PFSK-1 (cell line): ENCODE results near the gene CDC7.

Source experiments
- FOXP2 ChIP-seq: optimal IDR thresholded peaks from 2 replicates; pipeline ENCODE3; 2011; ENCODE audit warnings: borderline replicate concordance, control low read depth, inconsistent platforms; ENCODE audit not compliant: insufficient read depth; ENCODE audit errors: extremely low read length, extremely low read depth
- POLR2AphosphoS5 ChIP-seq: IDR thresholded peaks from 2 replicates; pipeline ENCODE4 v1.6.1; 2012; ENCODE audit warnings: low read depth, mild to moderate bottlenecking, control low read depth, low read length, moderate library complexity
- REST ChIP-seq, 2 experiments: IDR thresholded peaks; 2 replicates each; pipeline versions ENCODE4 v1.6.1 to v1.8.0; 2011 to 2012; ENCODE audit warnings: low read depth in 2 of 2, low read length in 2 of 2, control low read depth in 1 of 2, inconsistent platforms in 1 of 2, mild to moderate bottlenecking in 1 of 2, moderate library complexity in 1 of 2; ENCODE audit not compliant: insufficient read depth in 1 of 2
- SIN3A ChIP-seq: IDR thresholded peaks from 2 replicates; pipeline ENCODE4 v1.6.1; 2012; ENCODE audit warnings: mild to moderate bottlenecking, low read length, moderate library complexity, borderline replicate concordance; ENCODE audit not compliant: insufficient read depth
- TAF1 ChIP-seq: IDR thresholded peaks from 2 replicates; pipeline ENCODE4 v1.6.1; 2012; ENCODE audit warnings: low read length, control low read depth, borderline replicate concordance; ENCODE audit not compliant: insufficient read depth

Gene CDC7

GRCh38 chr1:91487469-91487868 is 13.2 kb upstream of the CDC7 start:
- TF ChIP-seq SIN3A = no peak
- no peak for TF ChIP-seq REST (IDR thresholded peaks at IDR 0.05; ENCODE audit: insufficient read depth in 1 of 2, low read depth in 2 of 2, low read length in 2 of 2)
- no peak for TF ChIP-seq TAF1
- no peak for TF ChIP-seq POLR2AphosphoS5
- no peak for TF ChIP-seq FOXP2

- TF ChIP-seq FOXP2 = no peak
Measured at GRCh38 chr1:91490501-91490900, 10.2 kb upstream of the CDC7 start.

GRCh38 chr1:91498035-91498434 is 2.6 kb upstream of the CDC7 start:
- TF ChIP-seq REST (IDR thresholded peaks at IDR 0.05; ENCODE audit: insufficient read depth in 1 of 2, low read depth in 2 of 2, low read length in 2 of 2) = no peak
- TF ChIP-seq TAF1 = no peak
- TF ChIP-seq POLR2AphosphoS5 = no peak
- no peak for TF ChIP-seq FOXP2
- TF ChIP-seq SIN3A = no peak

DNA sequence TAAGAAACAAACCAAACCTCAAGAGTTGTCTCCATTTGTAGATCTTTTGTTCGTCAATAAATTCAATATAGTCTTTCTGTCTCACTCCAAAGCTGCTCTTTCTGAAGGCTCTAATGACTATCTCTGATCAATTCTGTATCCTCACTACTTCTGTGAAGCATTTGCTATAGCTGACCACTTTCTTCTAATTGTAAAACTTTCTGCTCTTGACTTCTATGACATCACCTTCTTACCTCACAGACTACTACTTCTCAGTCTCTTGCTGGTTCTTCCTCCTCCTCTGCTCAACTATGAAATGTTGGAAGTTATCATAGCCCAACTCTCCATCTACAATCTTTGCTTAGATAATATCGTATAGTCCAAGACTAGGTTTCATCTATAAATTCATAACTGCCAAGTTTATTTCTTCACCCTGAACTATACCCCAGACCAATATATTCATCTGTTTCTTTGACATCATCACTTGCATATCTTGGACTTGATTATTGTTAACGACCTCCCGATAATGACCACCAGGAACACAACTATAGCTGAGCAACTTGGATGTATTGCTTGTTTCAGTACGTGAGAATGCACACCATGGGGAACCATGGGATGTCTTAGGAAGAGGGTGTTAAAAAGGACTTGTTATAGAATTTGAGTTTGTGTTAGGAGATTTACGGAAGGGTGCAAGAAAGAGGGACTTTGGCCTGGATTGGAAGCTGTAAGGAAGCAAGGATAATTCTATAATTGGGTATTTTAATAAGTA is 2.0 kb upstream of the CDC7 start:
- TF ChIP-seq TAF1 = no peak
- no peak for TF ChIP-seq SIN3A

DNA sequence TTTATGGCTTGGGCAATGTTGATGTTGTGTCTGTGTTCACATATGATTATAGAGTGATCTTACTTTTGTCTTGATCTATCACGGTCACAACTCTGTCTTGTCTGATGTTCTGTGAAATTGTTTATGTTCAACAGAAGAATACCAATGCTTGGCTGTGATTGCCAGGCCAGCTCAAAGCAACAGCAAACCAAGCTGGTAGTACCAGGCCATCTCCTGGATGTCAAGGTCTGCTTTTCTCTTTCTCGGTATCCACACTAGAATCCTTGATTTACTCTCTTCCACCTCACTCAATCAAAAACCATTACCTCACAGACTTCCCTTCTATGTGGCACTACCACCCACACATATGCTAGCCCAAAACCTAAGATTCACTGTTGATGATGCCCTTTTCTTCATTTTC is 1.3 kb upstream of the CDC7 start:
- TF ChIP-seq FOXP2 = no peak
- no peak for TF ChIP-seq TAF1
- no peak for TF ChIP-seq POLR2AphosphoS5
- no peak for TF ChIP-seq REST (IDR thresholded peaks at IDR 0.05; ENCODE audit: insufficient read depth in 1 of 2, low read depth in 2 of 2, low read length in 2 of 2)
- TF ChIP-seq SIN3A = no peak

- TF ChIP-seq TAF1 = no peak
- TF ChIP-seq REST (IDR thresholded peaks at IDR 0.05; ENCODE audit: insufficient read depth in 1 of 2, low read depth in 2 of 2, low read length in 2 of 2) = no peak
- TF ChIP-seq SIN3A = no peak
- TF ChIP-seq POLR2AphosphoS5 = no peak
- no peak for TF ChIP-seq FOXP2
Measured at GRCh38 chr1:91499904-91500755, 521 bp upstream of the CDC7 start.
